ENCODE measurements around the gene BCKDK. TPM values are rescaled to one million over a fixed set of nuclear protein-coding genes. Genes with fewer than 3 reads are reported as not detected.
"Not testable (repeated sequence)": the region's sequence is repeated elsewhere in the genome, so short reads cannot be mapped to it uniquely, and the experiment has no call there.

The BCKDK gene
- total and polyA plus RNA-seq, 2 of the 13 experiments (the other 11 are each of a cell fraction or from before 2014, with no cell fraction given) = 24.9 to 42.6 TPM

DNA sequence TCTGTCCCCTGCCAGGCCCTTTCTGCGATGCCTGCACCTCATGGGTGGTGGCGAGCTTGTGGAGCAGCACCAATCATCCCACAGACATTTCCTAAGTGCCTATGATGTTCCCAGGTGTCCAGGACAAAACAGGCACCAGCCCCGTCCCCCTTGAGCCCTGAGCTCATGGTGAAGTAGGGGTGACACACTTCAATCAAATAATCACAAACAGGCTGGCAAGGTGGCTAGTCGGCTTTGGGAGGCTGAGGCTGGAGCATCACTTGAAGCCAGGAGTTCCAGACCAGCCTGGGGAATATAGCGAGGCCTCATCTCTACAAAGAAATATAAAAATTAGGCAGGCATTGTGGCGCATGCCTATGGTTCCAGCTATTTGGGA is 28.1 kb downstream of the BCKDK start (continued):
- TF ChIP-seq SNAPC4 (CRISPR knock-in tag; IDR thresholded peaks at IDR 0.05) = no peak
- TF ChIP-seq, protein P1, sequence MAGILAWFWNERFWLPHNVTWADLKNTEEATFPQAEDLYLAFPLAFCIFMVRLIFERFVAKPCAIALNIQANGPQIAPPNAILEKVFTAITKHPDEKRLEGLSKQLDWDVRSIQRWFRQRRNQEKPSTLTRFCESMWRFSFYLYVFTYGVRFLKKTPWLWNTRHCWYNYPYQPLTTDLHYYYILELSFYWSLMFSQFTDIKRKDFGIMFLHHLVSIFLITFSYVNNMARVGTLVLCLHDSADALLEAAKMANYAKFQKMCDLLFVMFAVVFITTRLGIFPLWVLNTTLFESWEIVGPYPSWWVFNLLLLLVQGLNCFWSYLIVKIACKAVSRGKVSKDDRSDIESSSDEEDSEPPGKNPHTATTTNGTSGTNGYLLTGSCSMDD (CRISPR knock-in tag; IDR thresholded peaks at IDR 0.05) = no peak
- no peak for TF ChIP-seq ZNF264 (CRISPR knock-in tag; IDR thresholded peaks at IDR 0.05)

- H3K9ac ChIP-seq (ENCODE audit: insufficient read depth, low read depth, low read length); H3K27me3 ChIP-seq (ENCODE audit: control insufficient read depth in 1 of 2, insufficient read depth in 2 of 2, low read length in 2 of 2); intact Hi-C loops (cut with micrococcal nuclease; ENCODE audit: unreplicated experiment); BruUV-seq (replicated peaks); H4K20me1 ChIP-seq (ENCODE audit: insufficient read depth, low read length); DNase-seq (ENCODE audit: low spot score); CTCF ChIA-PET (ENCODE audit: low intra/inter-chr PET ratio, low total read pairs); H2AFZ ChIP-seq (ENCODE audit: low read length); H3K79me2 ChIP-seq (ENCODE audit: insufficient read depth, low read length); H3K4me2 ChIP-seq (ENCODE audit: low read depth, low read length); H3K27ac ChIP-seq (ENCODE audit: extremely low read length, insufficient read depth, low read length); H3K4me3 ChIP-seq (replicated peaks in 1 of 3; ENCODE audit: insufficient read depth in 1 of 3, low read depth in 2 of 3, low read length in 3 of 3); ATAC-seq; H3K36me3 ChIP-seq (replicated peaks in 1 of 2; ENCODE audit: control insufficient read depth in 1 of 2, insufficient read depth in 2 of 2, low read length in 2 of 2); in situ Hi-C loops (cut with HindIII; ENCODE audit: extremely low pct_ligation_motif_present, low pct_unique_long_range_greater_than_20kb); FAIRE-seq; H3K9me3 ChIP-seq (ENCODE audit: low read length): not testable (repeated sequence)
- WGBS (ENCODE audit: low lambda C conversion rate) = 55% methylated on average over 20 of the region's 20 CpGs
- POLR2A ChIA-PET = interaction anchor here (1.6 to 11.4 kb wide), 2 partner anchors 16 to 44 kb away, joined by 4 to 275 read pairs; partner anchors contain the start of gene KAT8
- TF ChIP-seq KDM1A (CRISPR knock-in tag; IDR thresholded peaks at IDR 0.05) (peak; percentile 20; the same call in 1 of the 2 replicates), ZMYM3 (CRISPR knock-in tag; IDR thresholded peaks at IDR 0.05) (0 out of 2 replicates have a peak, but pooled peaks have one; percentile 22), CEBPB (IDR thresholded peaks at IDR 0.05; ENCODE audit: borderline replicate concordance, low read depth, low read length) (peak; percentile 27; the same call in 1 of the 2 replicates), ZNF441 (CRISPR knock-in tag; IDR thresholded peaks at IDR 0.05; ENCODE audit: borderline replicate concordance) (peak; percentile 96), ZNF770 (CRISPR knock-in tag; IDR thresholded peaks at IDR 0.05) (peak; percentile 71)
- H3K4me1 ChIP-seq (ENCODE audit: insufficient read depth, low read length) = peaks cover 68% of the 10 kb centered on the region
Observed at GRCh38 chr16:31136822-31137499, 28.8 kb downstream of the BCKDK start.
